OCI-LY1 (cell line): ENCODE results near the gene BCLAF3.

Source experiments
- EZH2 ChIP-seq: fragments of 200-600 bp; sonication (generic), shearing (Covaris generic); IDR thresholded peaks from 2 replicates; pipeline ENCODE4 v1.8.0; 2017; ENCODE audit warnings: borderline replicate concordance, mixed run types, mild to moderate bottlenecking, antibody characterized with exemption, low read length, moderate library complexity, mixed read lengths
- TF ChIP-seq, protein P1 (sequence below): fragments of 200-600 bp; sonication (generic), shearing (Covaris generic); IDR thresholded peaks from 2 replicates; pipeline ENCODE4 v1.5.1; 2017; ENCODE audit warnings: mild to moderate bottlenecking, antibody characterized with exemption, low read length, moderate library complexity, mixed read lengths

GRCh38 chrX:19955306-19955705 is 35.6 kb downstream of the BCLAF3 start:
- TF ChIP-seq, protein P1, sequence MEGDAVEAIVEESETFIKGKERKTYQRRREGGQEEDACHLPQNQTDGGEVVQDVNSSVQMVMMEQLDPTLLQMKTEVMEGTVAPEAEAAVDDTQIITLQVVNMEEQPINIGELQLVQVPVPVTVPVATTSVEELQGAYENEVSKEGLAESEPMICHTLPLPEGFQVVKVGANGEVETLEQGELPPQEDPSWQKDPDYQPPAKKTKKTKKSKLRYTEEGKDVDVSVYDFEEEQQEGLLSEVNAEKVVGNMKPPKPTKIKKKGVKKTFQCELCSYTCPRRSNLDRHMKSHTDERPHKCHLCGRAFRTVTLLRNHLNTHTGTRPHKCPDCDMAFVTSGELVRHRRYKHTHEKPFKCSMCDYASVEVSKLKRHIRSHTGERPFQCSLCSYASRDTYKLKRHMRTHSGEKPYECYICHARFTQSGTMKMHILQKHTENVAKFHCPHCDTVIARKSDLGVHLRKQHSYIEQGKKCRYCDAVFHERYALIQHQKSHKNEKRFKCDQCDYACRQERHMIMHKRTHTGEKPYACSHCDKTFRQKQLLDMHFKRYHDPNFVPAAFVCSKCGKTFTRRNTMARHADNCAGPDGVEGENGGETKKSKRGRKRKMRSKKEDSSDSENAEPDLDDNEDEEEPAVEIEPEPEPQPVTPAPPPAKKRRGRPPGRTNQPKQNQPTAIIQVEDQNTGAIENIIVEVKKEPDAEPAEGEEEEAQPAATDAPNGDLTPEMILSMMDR: no peak
- no peak for TF ChIP-seq EZH2
